K562 (cell line): ENCODE measurements around the gene KCNT1. TPM values are rescaled to one million over a fixed set of nuclear protein-coding genes. Genes with fewer than 3 reads are reported as not detected.

Experiments used
- ATAC-seq: fragments of 200-7000 bp; cut with Tn5 transposase; 3 replicates; pipeline ENCODE4 v1.9.1; 2020; ENCODE audit warnings: moderate library complexity
- BruUV-seq: library from RNA; stranded (reverse); fragments of 400-500 nt; replicated peaks from 2 replicates; lab custom pipeline; 2021; lab: Mats Ljungman, UMichigan
- CTCF ChIA-PET: fragments of 300-600 bp; formaldehyde crosslinking; extraction: SDS; loops from one replicate; lab custom pipeline; 2021; ENCODE audit warnings: low intra/inter-chr PET ratio; lab: Yijun Ruan, JAX
- POLR2A ChIA-PET: fragments of 300-600, 350-650 bp; sonication (Branson Sonifier 250); formaldehyde crosslinking; extraction: SDS; loops from one replicate; lab custom pipeline; 2021; ENCODE audit warnings: antibody characterized with exemption, inconsistent platforms; lab: Yijun Ruan, JAX
- DNase-seq, 4 experiments: peaks; one replicate each; pipeline versions ENCODE4 v3.0.0 to v3.0.0-alpha.2; 2011 to 2018; ENCODE audit warnings: low spot score in 3 of 4, mixed read lengths in 3 of 4; ENCODE audit errors: extremely low read depth in 1 of 4
- FAIRE-seq: peaks from 2 replicates; lab custom pipeline; 2011; peaks lifted over from hg19 to GRCh38; lab: Jason Lieb, UNC
- H2AFZ ChIP-seq: 2 replicates; pipeline ENCODE4 v1.6.0; 2011; ENCODE audit warnings: low read depth, low read length, control low read depth, inconsistent platforms
- H3K27ac ChIP-seq: fragments of 200-600 bp; 3 replicates; pipeline ENCODE4 v1.8.0; 2011; ENCODE audit warnings: low read depth, mild to moderate bottlenecking, control low read depth, inconsistent platforms, low read length, moderate library complexity, mixed read lengths; ENCODE audit errors: extremely low read depth
- H3K27me3 ChIP-seq, 2 experiments: fragments of 300-600 bp in 1 of 2; 2 replicates in 1 of 2; 3 replicates in 1 of 2; pipeline versions ENCODE4 v1.6.0 to v1.8.0; 2011; ENCODE audit warnings: inconsistent platforms in 2 of 2, low read length in 2 of 2, mild to moderate bottlenecking in 1 of 2, mixed read lengths in 1 of 2, moderate library complexity in 1 of 2; ENCODE audit not compliant: control insufficient read depth in 2 of 2, insufficient read depth in 2 of 2
- H3K36me3 ChIP-seq: fragments of 300-600 bp; 3 replicates; pipeline ENCODE4 v1.8.0; 2011; ENCODE audit warnings: mild to moderate bottlenecking, low read length, inconsistent platforms; ENCODE audit not compliant: control insufficient read depth, insufficient read depth
- H3K4me1 ChIP-seq, 2 experiments: fragments of 200-600 bp in 1 of 2; replicated peaks in 1 of 2; 2 replicates in 1 of 2; 3 replicates in 1 of 2; pipeline versions ENCODE4 v1.5.1 to v1.8.0; 2011; ENCODE audit warnings: inconsistent platforms in 2 of 2, low read length in 2 of 2, mild to moderate bottlenecking in 1 of 2, mixed read lengths in 1 of 2, moderate library complexity in 1 of 2; ENCODE audit not compliant: control insufficient read depth in 2 of 2, insufficient read depth in 2 of 2
- H3K4me2 ChIP-seq: 2 replicates; pipeline ENCODE4 v1.6.1; 2011; ENCODE audit warnings: low read length, control low read depth, inconsistent platforms, mixed read lengths; ENCODE audit not compliant: insufficient read depth
- H3K4me3 ChIP-seq: fragments of 200-600 bp; sonication (generic), shearing (Covaris generic); 2 replicates; pipeline ENCODE4 v1.5.1; 2016; ENCODE audit warnings: control low read depth, inconsistent platforms
- H3K79me2 ChIP-seq: fragments of 200-600 bp; 3 replicates; pipeline ENCODE4 v1.8.0; 2011; ENCODE audit warnings: low read length, inconsistent platforms; ENCODE audit not compliant: control insufficient read depth, insufficient read depth
- H3K9ac ChIP-seq, 2 experiments: 2 replicates each; pipeline versions ENCODE4 v1.6.0 to v1.6.1; 2011; ENCODE audit warnings: low read depth in 2 of 2, low read length in 2 of 2, control low read depth in 1 of 2, inconsistent platforms in 1 of 2, mild to moderate bottlenecking in 1 of 2, mixed read lengths in 1 of 2; ENCODE audit not compliant: insufficient read depth in 1 of 2
- H3K9me1 ChIP-seq: one replicate; pipeline ENCODE4 v1.6.0; 2011; ENCODE audit warnings: inconsistent platforms, mild to moderate bottlenecking, low read length, moderate library complexity; ENCODE audit not compliant: control insufficient read depth, insufficient read depth
- H3K9me3 ChIP-seq: replicated peaks from 2 replicates; pipeline ENCODE4 v1.5.1; 2011; ENCODE audit warnings: low read depth, low read length, inconsistent platforms; ENCODE audit not compliant: control insufficient read depth, insufficient read depth
- H4K20me1 ChIP-seq: replicated peaks from 2 replicates; pipeline ENCODE4 v1.6.1; 2011; ENCODE audit warnings: low read length, inconsistent platforms, mixed read lengths; ENCODE audit not compliant: control insufficient read depth, insufficient read depth
- CBFB ChIP-seq: sonication (generic); formaldehyde crosslinking; IDR thresholded peaks from 2 replicates; pipeline ENCODE4 v1.4.0; 2020; ENCODE audit warnings: mild to moderate bottlenecking, missing genetic modification reagents
- CCNT2 ChIP-seq: IDR thresholded peaks from 2 replicates; pipeline ENCODE4 v1.6.1; 2011; ENCODE audit warnings: borderline replicate concordance, low read depth, mild to moderate bottlenecking, moderate library complexity, mixed read lengths, low read length; ENCODE audit not compliant: insufficient read length; ENCODE audit errors: extremely low read depth
- KLF13 ChIP-seq: fragments of 450-650 bp; IDR thresholded peaks from 2 replicates; pipeline ENCODE4 v1.6.1; 2016; ENCODE audit warnings: missing genetic modification characterization, low read depth, mild to moderate bottlenecking, missing compliant biosample characterization, moderate library complexity, borderline replicate concordance
- WGBS: fragments of 100-300 bp; shearing (Covaris generic); methylation state at CpG from one replicate; pipeline ENCODE4 v1.1.6; 2016; ENCODE audit warnings: low coverage, mixed read lengths; ENCODE audit not compliant: insufficient coverage; ENCODE audit errors: missing lambda C conversion rate; 5-methylcytosine and 5-hydroxymethylcytosine counted together
- in situ Hi-C: fragments of 300-500 bp; cut with MboI; formaldehyde crosslinking; loops from 4 replicates; pipeline ENCODE4 v1.15.0; 2018; ENCODE audit warnings: inconsistent platforms, mixed read lengths
- intact Hi-C: fragments of 100-400 bp; cut with micrococcal nuclease; formaldehyde crosslinking; loops from 2 replicates; pipeline ENCODE4 v1.14.2; 2022
- polyA plus RNA-seq, 8 experiments: library from polyadenylated mRNA; depleted of rRNA in 4 of 8; stranded (reverse) in 5 of 8; unstranded in 3 of 8; fragments of >200 nt; fragmentation: Nextera tagmentation in 2 of 8; fragmentation: Illumina TruSeq in 1 of 8; extraction: Ambion mirVana in 2 of 8; extraction: Trizol in 1 of 8; gene quantifications; 2 replicates each; pipeline versions ENCODE4 v1.2.1 to v1.2.3, GENCODE V29; 2011 to 2014; ENCODE audit warnings: inconsistent platforms in 1 of 8, missing spikeins in 1 of 8
- total RNA-seq, 7 experiments: library from RNA; depleted of rRNA in 6 of 7; stranded (reverse); fragments of >200 nt in 6 of 7; fragmentation: Illumina TruSeq in 2 of 7; extraction: Trizol in 2 of 7; gene quantifications; 2 replicates each; pipeline versions ENCODE4 v1.2.1 to v1.2.3, GENCODE V29; 2011 to 2021; ENCODE audit warnings: low replicate concordance in 1 of 7
- TF ChIP-seq, protein P1 (sequence below): fragments of 250-450 bp; sonication (Bioruptor Pico); IDR thresholded peaks from 2 replicates; pipeline ENCODE4 v1.6.1; 2021; ENCODE audit warnings: mild to moderate bottlenecking

KCNT1 gene
- total and polyA plus RNA-seq, 9 of the 15 experiments (the other 6 are each of a cell fraction or from before 2014, with no cell fraction given), result 0.05 TPM; not detected in 8

- CTCF ChIA-PET, result no interaction called here
- Histone ChIP-seq H2AFZ (no peak overlapping the region), H3K9me1 (no peaks in the 10 kb centered on the region), H4K20me1 (no peaks in the 10 kb centered on the region; the same call in 1 of the 2 replicates), H3K27ac (no peak overlapping the region), H3K9ac (no peak overlapping the region), H3K4me3 (no peak overlapping the region), H3K79me2 (no peaks in the 10 kb centered on the region), H3K36me3 (no peaks in the 10 kb centered on the region), H3K4me2 (no peak overlapping the region), H3K27me3 (peaks cover 18 to 84% of the 10 kb centered on the region in 2 experiments; a peak in 4 of 5 replicates), H3K4me1 (peaks cover 0 to 45% of the 10 kb centered on the region in 2 experiments; a peak in 1 of 5 replicates), H3K9me3 (no peaks in the 10 kb centered on the region)
- no peak for FAIRE-seq
- TF ChIP-seq CCNT2 (no peak), CBFB (CRISPR knock-in tag) (no peak), KLF13 (tag) (no peak)
- TF ChIP-seq, protein P1, sequence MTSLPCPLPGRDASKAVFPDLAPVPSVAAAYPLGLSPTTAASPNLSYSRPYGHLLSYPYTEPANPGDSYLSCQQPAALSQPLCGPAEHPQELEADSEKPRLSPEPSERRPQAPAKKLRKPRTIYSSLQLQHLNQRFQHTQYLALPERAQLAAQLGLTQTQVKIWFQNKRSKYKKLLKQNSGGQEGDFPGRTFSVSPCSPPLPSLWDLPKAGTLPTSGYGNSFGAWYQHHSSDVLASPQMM (CRISPR knock-in tag), result no peak
- no TSS peak for BruUV-seq
- ATAC-seq, result no peak
- in situ Hi-C loops, result no loop called here
- intact Hi-C loops, result no loop called here
- DNase-seq, result no peak
- WGBS, result 2% methylated on average over 31 of the region's 33 CpGs
- POLR2A ChIA-PET, result interaction anchor here (0.6 kb wide), 1 partner anchor 368 kb away, joined by 3 read pairs; no protein-coding TSS in a partner anchor
These were observed 42.5 kb downstream of the KCNT1 start for GRCh38 chr9:135744333-135745070.
